BLaER1 treated with 17β-estradiol and CSF1 and Interleukin-3, amounts not matched to agents 10 nM and 100 nM (cell line): ENCODE results near the gene AGPAT3.
A peak's percentile ranks its signal among the peaks of the same experiment; 100 is the strongest.

Source experiments
- H3K27ac ChIP-seq, 11 experiments: shearing (Covaris generic); formaldehyde crosslinking; 2 replicates each; pipeline ENCODE4 v1.8.1; 2022
- H3K27me3 ChIP-seq, 11 experiments: shearing (Covaris generic); formaldehyde crosslinking; 2 replicates each; pipeline ENCODE4 v1.8.1; 2022
- H3K36me3 ChIP-seq, 11 experiments: shearing (Covaris generic); formaldehyde crosslinking; 2 replicates each; pipeline ENCODE4 v1.8.1; 2022
- H3K4me1 ChIP-seq, 10 experiments: shearing (Covaris generic); formaldehyde crosslinking; 2 replicates each; pipeline ENCODE4 v1.8.1; 2022
- H3K4me2 ChIP-seq, 11 experiments: shearing (Covaris generic); formaldehyde crosslinking; 2 replicates each; pipeline ENCODE4 v1.8.1; 2022
- H3K4me3 ChIP-seq, 10 experiments: shearing (Covaris generic); formaldehyde crosslinking; 2 replicates each; pipeline ENCODE4 v1.8.1; 2022
- H3K9ac ChIP-seq, 11 experiments: shearing (Covaris generic); formaldehyde crosslinking; 2 replicates each; pipeline ENCODE4 v1.8.1; 2022
- H3K9me3 ChIP-seq, 11 experiments: shearing (Covaris generic); formaldehyde crosslinking; replicated peaks in 1 of 11; 2 replicates each; pipeline ENCODE4 v1.8.1; 2022
- H4K20me1 ChIP-seq, 11 experiments: shearing (Covaris generic); formaldehyde crosslinking; 2 replicates each; pipeline ENCODE4 v1.8.1; 2022
- Cebpa-rat ChIP-seq, 11 experiments: shearing (Covaris generic); IDR thresholded peaks; 2 replicates each; pipeline ENCODE4 v1.8.1; 2022

Gene AGPAT3

DNA sequence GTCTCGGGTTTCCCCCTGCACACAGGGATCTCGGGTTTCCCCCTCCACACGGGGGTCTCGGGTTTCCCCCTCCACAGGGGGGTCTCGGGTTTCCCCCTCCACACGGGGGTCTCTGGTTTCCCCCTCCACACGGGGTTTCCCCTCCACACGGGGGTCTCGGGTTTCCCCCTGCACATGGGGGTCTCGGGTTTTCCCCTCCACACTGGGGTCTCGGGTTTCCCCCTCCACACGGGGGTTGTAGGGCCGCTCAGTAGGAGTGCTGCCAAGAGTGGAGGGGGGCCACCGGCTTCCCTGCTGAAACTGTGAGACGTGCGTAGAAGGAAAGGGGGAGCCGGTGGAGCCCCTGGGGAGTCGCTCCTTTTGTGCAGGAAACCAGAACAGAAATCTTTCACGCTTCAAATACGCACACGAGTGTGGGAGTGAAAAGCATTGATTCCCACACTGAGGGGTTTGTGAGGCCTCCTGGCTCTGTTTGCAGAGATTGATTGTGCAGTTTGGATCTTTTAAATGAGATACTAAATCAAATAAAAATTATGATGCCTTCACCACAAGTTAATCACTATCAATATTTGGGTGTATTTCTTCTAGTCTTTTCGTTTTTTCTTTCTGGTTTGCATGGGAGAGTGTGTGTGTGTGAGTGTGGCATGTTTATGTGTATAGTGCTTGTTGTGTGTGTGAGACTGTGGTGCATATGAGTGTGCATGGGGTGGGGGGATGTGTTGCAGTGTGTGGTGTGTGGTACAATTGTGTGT, 92.8 kb downstream of the AGPAT3 start:
- Histone ChIP-seq H3K9ac (peak overlapping the region in 3 of 11 experiments; percentile 14 to 34 (median 25); a peak in 1 of 22 replicates), H3K36me3 (peaks cover 0 to 56% (median 21%) of the 10 kb centered on the region in 11 experiments; a peak in 17 of 22 replicates), H3K4me3 (0 out of 20 replicates have a peak overlapping the region, but pooled peaks of 3 of the 10 experiments have one; percentile 2 to 16 (median 7)), H4K20me1 (peaks cover 78 to 96% (median 87%) of the 10 kb centered on the region in 11 experiments), H3K9me3 (no peaks in the 10 kb centered on the region; a peak in 1 of 22 replicates), H3K27me3 (peaks cover 39 to 75% (median 56%) of the 10 kb centered on the region in 11 experiments), H3K4me1 (peaks cover 9 to 63% (median 37%) of the 10 kb centered on the region in 10 experiments), H3K27ac (no peak overlapping the region), H3K4me2 (peak overlapping the region; percentile 30 to 97 (median 90))
- TF ChIP-seq Cebpa-rat (IDR thresholded peaks at IDR 0.05) = no peak

DNA sequence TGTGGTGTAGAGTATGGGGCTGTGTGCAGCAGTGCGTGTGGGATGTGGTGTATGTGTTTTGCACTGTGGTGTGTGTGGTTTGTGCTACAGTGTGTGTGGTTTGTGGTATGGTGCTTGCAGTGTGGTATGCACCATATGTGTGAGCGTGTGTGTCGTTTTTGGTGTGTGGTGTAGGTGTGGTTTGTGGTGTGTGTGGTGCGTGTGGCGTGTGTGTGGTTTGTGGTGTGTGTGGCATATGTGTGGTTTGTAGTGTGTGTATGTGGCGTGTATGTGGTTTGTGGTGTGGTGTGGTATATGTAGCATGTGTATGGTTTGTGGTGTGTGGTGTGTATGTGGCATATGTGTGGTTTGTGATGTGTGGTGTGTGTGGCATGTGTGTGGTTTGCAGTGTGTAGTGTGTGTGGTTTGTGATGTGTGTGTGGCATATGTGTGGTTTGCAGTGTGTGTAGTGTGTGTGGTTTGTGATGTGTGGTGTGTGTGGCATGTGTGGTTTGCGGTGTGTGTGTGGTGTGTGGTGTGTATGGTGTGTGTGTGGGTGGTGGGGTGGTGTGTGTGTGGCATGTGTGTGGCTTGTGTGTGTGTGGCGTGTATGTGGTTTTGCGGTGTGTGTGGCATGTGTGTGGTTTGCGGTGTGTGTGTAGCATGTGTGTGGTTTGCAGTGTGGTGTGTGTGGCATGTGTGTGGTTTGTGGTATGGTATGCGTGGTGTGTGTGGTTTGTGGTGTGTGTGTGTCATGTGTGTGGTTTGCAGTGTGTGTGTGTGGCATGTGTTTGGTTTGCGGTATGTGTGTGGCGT, 93.5 kb downstream of the AGPAT3 start:
- H4K20me1 ChIP-seq = peaks cover 70 to 92% (median 80%) of the 10 kb centered on the region in 11 experiments
- TF ChIP-seq Cebpa-rat (IDR thresholded peaks at IDR 0.05) = no peak
- no peaks in the 10 kb centered on the region; a peak in 1 of 22 replicates for H3K9me3 ChIP-seq
- no peak overlapping the region for H3K9ac ChIP-seq
- H3K4me3 ChIP-seq = no peak overlapping the region
- H3K4me2 ChIP-seq = peak overlapping the region in 9 of 11 experiments; percentile 70 to 97 (median 90); a peak in 17 of 22 replicates
- peaks cover 0 to 64% (median 21%) of the 10 kb centered on the region in 11 experiments; a peak in 17 of 22 replicates for H3K36me3 ChIP-seq
- peaks cover 6 to 55% (median 30%) of the 10 kb centered on the region in 10 experiments for H3K4me1 ChIP-seq
- no peak overlapping the region for H3K27ac ChIP-seq
- H3K27me3 ChIP-seq = peaks cover 34 to 67% (median 51%) of the 10 kb centered on the region in 11 experiments

DNA sequence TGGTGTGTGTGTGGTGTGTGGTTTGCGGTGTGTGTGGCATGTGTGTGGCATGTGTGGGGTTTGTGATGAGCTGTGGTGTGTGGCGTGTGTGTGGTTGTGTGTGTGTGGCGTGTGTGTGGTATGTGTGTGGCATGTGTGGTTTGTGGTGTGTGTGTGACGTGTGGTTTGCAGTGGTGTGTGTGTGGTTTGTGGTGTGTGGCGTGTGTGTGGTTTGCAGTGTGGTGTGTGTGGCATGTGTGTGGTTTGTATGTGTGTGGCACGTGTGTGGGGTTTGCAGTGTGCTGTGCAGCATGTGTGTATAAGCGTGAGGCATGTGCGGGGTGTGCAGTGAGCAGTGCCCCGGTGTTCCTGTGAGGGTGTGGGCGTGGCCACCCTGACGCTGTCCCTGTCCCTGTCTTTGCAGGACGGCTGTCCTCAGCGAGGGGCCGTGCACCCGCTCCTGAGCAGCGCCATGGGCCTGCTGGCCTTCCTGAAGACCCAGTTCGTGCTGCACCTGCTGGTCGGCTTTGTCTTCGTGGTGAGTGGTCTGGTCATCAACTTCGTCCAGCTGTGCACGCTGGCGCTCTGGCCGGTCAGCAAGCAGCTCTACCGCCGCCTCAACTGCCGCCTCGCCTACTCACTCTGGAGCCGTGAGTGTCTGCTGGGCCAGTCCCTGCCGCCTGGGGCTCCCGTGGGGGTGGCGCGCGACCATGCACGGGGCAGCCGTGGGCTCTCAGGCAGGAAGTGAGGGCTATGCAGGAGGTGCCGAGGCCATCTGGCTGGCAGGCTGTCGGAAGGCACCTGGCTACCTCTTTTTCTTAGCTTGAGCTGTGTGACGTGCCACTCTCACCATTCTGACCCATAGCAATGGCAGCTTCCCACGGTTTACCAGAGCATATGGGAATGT, 94.5 kb downstream of the AGPAT3 start:
- no peak for TF ChIP-seq Cebpa-rat (IDR thresholded peaks at IDR 0.05)
- Histone ChIP-seq H3K27me3 (peaks cover 29 to 58% (median 42%) of the 10 kb centered on the region in 11 experiments), H3K4me1 (peaks cover 6 to 46% (median 27%) of the 10 kb centered on the region in 10 experiments), H4K20me1 (peaks cover 61 to 89% (median 72%) of the 10 kb centered on the region in 11 experiments), H3K4me3 (no peak overlapping the region), H3K4me2 (peak overlapping the region in 5 of 11 experiments; percentile 41 to 93 (median 90); a peak in 8 of 22 replicates), H3K27ac (no peak overlapping the region), H3K36me3 (peaks cover 0 to 60% (median 21%) of the 10 kb centered on the region in 11 experiments; a peak in 17 of 22 replicates), H3K9me3 (no peaks in the 10 kb centered on the region; a peak in 1 of 22 replicates), H3K9ac (no peak overlapping the region)

DNA sequence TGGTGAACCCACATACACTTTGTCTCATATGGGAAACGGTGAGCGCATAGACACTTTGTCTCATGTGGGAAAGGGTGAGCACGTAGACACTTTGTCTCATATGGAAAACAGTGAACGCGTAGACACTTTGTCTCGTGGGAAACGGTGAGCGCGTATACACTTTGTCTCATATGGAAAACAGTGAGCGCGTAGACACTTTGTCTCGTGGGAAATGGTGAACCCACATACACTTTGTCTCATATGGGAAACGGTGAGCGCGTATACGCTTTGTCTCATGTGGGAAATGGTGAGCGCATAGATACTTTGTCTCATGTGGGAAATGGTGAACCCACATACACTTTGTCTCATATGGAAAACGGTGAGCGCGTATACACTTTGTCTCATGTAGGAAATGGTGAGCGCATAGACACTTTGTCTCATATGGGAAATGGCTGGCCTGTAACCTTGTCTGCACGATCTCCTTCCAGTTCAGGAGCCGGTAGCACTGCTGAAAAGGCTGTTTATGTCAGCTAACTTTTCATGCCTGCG, 96.4 kb downstream of the AGPAT3 start:
- H3K4me2 ChIP-seq = peak overlapping the region in 4 of 11 experiments; percentile 3 to 38 (median 14); a peak in 3 of 22 replicates
- peaks cover 0 to 61% (median 21%) of the 10 kb centered on the region in 11 experiments; a peak in 17 of 22 replicates for H3K36me3 ChIP-seq
- no peaks in the 10 kb centered on the region; a peak in 1 of 22 replicates for H3K9me3 ChIP-seq
- peaks cover 61 to 88% (median 72%) of the 10 kb centered on the region in 11 experiments for H4K20me1 ChIP-seq
- TF ChIP-seq Cebpa-rat (IDR thresholded peaks at IDR 0.05) = no peak
- peaks cover 15 to 39% (median 22%) of the 10 kb centered on the region in 11 experiments for H3K27me3 ChIP-seq
- H3K4me3 ChIP-seq = no peak overlapping the region
- no peak overlapping the region for H3K27ac ChIP-seq
- H3K4me1 ChIP-seq = peaks cover 7 to 43% (median 31%) of the 10 kb centered on the region in 10 experiments
- H3K9ac ChIP-seq = no peak overlapping the region

DNA sequence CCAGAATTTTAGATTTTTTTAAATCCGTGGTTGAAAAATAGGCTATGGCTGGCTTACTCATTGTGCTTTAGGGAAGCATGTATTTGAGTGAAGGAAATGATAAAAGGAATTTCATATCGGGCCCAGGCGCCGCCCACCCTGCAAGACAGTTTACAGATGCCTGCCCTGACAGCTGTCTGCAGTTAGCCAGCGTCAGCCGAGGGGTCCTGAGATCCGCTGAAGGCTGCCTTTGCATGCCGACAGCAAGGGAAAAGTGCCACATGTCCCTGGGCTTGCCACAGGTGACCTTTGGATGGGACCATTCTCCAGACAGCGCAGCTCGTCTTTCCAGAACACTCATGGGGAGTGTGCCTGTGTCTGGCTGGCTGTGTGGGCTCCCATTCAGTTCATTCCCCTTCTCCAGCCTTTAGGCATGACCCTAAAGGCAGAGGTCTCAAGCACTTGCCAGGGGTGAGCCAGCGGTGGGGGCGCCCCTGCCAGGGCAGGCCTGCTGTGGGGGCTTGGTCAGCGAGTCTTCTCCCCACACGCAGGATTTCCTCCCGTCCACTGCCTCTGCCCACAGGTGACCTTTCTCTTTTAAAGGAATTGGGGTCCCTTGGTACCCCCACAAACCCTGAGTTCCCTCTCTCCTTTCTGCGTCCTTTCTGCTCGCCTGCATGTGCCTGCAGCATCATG, 101.0 kb downstream of the AGPAT3 start:
- Histone ChIP-seq H3K9me3 (no peaks in the 10 kb centered on the region; a peak in 1 of 22 replicates), H3K4me1 (peaks cover 13 to 36% (median 25%) of the 10 kb centered on the region in 10 experiments), H3K4me2 (peak overlapping the region in 1 of 11 experiments; percentile 52; a peak in 2 of 22 replicates), H4K20me1 (peaks cover 45 to 71% (median 54%) of the 10 kb centered on the region in 11 experiments), H3K36me3 (peaks cover 0 to 76% (median 23%) of the 10 kb centered on the region in 11 experiments; a peak in 18 of 22 replicates), H3K9ac (no peak overlapping the region), H3K27ac (no peak overlapping the region), H3K27me3 (peaks cover 0 to 5% (median 0%) of the 10 kb centered on the region in 11 experiments; a peak in 3 of 22 replicates), H3K4me3 (no peak overlapping the region)
- no peak for TF ChIP-seq Cebpa-rat (IDR thresholded peaks at IDR 0.05)

DNA sequence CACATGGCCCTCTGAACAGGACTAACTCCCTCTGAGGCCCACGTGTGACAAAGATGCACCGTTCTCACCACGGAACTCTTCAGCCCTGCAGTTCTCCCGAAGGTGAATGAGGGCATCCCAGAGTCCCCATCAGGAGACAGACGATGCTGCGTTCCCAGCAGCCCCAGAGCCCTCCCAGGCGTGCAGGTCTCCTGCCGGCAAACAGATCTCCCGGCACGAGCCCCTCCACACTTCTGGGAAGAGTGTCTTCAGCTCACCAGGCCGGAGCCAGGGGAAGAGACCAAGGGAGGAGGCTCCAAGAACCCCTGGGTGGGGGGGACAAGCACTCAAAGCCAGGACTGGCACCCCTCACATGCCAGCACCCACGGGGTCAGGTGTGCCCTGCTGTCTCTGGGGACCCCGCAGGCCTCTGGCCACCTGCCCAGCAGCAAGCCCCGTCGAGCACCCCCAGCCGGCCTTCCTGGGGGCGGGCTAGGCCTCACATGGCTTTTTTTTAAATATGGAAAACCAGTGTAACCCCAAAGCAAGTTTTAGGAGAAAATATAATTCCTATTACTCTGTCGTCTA, 102.0 kb downstream of the AGPAT3 start:
- TF ChIP-seq Cebpa-rat (IDR thresholded peaks at IDR 0.05) = no peak
- Histone ChIP-seq H3K27me3 (no peaks in the 10 kb centered on the region; a peak in 2 of 22 replicates), H3K4me1 (peaks cover 13 to 38% (median 23%) of the 10 kb centered on the region in 10 experiments), H3K9ac (no peak overlapping the region; a peak in 1 of 22 replicates), H3K4me3 (no peak overlapping the region), H4K20me1 (peaks cover 40 to 74% (median 53%) of the 10 kb centered on the region in 11 experiments), H3K27ac (no peak overlapping the region), H3K36me3 (peaks cover 0 to 76% (median 27%) of the 10 kb centered on the region in 11 experiments; a peak in 18 of 22 replicates), H3K9me3 (no peaks in the 10 kb centered on the region), H3K4me2 (peak overlapping the region; percentile 38 to 86 (median 67))

DNA sequence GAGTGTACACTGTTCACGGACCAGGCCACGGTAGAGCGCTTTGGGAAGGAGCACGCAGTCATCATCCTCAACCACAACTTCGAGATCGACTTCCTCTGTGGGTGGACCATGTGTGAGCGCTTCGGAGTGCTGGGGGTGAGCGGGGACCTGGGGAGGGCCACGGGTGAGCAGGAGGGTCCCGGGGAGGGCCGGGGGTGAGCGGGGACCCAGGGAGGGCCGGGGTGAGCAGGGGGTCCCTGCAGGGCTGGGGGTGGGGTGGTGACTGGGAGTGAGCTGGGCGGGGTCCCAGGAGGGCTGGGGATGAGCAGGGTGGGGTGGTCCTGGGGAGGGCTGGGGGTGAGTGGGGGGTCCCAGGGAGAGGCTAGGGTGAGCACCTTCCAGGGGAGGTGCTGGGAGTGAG, 103.0 kb downstream of the AGPAT3 start:
- TF ChIP-seq Cebpa-rat (IDR thresholded peaks at IDR 0.05) = no peak
- Histone ChIP-seq H3K27ac (no peak overlapping the region), H3K36me3 (peaks cover 0 to 75% (median 33%) of the 10 kb centered on the region in 11 experiments; a peak in 18 of 22 replicates), H3K4me2 (peak overlapping the region; percentile 38 to 86 (median 67)), H3K4me3 (no peak overlapping the region), H3K9ac (no peak overlapping the region), H3K9me3 (no peaks in the 10 kb centered on the region), H3K4me1 (peaks cover 13 to 38% (median 23%) of the 10 kb centered on the region in 10 experiments), H4K20me1 (peaks cover 43 to 73% (median 50%) of the 10 kb centered on the region in 11 experiments), H3K27me3 (no peaks in the 10 kb centered on the region; a peak in 2 of 22 replicates)
